DLD1 (cell line): Measurements from ENCODE around the gene PPP1R1C.

ENCODE experiments used
- in situ Hi-C: cut with HindIII; loops from 2 replicates; pipeline ENCODE4 v1.10.0; 2017; ENCODE audit warnings: low sequenced_read_pairs

PPP1R1C gene

DNA sequence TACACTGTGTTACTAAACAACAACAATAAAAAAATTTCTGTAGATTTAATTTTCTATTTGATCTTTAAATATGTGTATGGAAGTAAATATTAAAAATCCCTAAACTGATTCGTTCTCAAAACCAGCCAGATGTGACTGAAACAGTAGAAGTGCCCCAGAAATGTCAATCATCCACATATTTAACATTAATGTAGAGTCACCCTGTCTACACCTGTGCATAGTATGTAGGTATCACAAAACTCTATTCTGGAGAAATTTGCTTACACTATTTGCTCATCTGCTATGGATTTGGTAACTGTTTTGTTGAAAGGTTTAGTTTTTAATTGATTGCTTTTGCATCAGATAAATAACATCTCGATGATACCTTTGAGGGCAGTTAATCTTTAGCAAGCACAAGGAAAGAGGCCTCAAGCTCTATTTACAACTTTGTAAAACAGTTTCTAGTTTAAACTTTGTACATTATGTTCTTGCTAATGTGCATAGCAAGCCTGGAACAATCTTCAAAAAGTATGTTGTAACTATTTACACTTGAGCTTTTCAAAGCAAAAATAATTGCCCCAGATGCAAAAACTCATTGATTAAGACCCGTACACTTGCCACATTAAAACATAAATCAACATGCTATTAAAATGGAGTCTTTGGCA is 76.8 kb downstream of the PPP1R1C start:
- in situ Hi-C loops: no loop called here

DNA sequence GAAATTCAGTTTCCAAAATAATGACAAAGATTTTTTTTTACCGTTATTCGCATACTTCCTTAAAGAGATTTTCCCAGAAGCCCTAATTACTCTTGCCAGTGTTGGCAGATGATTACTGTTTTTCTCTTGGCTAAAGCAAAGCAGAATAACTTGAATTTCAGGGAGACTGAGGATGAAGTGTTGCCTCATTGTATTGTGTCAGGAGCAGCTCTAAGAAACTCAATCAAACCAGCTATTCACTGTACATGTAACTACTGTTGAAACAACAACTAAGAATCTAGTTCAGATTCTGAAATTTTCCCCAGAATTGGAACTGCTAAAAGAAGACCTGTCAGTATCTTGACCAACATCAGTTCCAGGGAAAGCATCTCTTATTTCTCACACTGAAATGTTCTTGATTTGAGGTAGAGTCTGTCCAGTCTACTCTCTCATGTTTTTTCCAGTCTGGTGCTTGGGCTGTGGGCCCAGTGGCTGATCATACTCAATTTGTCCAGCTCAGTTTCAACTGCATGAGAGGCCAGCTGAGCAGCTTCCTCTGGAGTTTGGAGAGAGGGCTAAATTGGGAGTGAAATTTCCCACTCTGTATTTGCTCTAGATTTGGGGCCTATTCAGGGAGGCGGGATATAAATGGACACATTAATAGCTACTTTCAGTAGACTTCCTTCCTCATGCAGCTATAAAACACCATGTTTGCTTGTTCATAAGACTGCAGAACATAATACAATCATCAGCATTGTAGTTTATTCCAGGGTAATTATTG is 78.5 kb downstream of the PPP1R1C start:
- in situ Hi-C loops: no loop called here

DNA sequence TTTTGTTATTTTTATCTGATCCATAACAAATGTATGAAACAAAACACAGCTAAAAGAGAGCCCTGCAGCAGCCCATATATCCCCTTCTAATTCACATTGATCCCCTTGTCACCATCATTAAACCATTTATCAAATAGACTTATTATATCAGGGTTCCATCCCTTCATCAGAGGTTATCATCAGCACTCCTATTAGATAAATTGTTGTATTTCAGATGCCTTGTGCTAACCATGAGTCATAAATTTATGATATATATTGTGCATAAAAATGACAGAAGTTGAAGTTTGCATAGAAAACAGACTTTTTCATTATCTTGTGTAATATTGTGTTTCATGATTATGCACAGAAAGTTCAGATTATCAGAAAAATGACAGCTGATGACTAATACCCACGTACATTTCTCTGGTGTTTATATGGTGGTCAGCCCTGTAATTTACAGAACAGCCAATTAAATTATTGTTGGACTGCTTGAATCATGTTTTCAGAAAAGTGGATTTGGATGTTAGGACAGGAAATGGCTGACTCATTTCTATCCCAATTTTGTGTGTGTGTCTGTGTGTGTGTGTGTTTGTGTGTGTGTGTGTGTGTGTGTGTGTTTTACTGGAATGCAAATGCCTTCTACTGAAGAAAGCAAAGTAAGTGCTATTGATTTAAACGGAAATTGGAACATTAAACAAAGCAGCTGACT is 80.9 kb downstream of the PPP1R1C start:
- in situ Hi-C loops: no loop called here

DNA sequence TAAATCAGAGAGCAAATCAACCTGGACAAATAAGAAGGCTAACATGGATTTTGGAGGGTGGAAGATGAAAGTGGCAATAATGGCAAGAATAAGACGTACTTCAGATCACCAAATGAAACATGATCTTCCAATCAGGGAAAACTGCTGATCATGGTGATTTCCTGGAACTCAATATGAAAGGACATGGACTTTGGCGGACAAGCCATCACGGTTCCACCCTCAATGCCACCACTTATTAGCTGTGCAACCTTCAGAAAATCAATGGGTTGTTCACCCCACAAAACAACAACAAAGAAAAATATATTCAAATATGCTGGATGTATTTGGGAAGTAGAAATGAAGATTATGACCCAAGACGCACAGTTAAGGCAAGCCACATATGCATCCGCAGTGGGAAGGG is 81.7 kb downstream of the PPP1R1C start:
- in situ Hi-C loops: no loop called here

DNA sequence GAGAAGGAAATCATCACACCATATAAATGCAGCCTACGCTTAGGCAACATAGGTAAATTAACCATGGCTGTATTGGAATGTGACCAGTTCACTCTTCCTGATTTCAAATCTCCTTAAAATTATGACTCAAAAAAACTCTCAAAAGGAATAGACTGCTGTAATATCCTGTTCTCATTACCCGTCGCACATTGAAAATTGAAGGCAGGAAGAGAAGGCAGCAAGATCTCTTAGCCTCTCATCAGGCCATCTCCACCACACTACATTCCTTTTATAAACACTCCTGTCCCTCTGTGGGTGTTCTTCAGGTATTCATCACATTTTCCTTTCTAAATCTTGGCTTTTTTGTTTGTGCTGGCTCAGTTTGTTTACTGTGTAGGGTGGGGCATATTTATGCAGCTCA is 83.2 kb downstream of the PPP1R1C start:
- in situ Hi-C loops: no loop called here

DNA sequence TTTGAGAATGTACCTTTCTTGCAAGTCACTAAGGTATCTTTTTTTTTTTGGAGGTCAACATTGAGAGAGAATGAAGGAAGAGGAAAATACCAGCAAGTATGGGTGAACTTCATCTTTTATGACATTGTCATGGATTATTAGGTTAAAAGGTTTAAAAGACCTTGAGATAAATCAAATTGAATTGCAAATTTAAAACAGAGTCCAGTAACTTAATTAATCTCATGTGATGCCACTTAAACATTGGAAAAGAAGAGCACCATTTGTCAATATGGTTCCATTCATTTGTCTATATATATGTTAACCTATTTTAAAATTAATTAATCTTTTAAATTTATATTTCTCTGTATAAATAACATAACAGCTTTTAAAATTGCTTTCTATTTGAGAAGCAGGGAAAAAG is 83.8 kb downstream of the PPP1R1C start:
- in situ Hi-C loops: no loop called here

DNA sequence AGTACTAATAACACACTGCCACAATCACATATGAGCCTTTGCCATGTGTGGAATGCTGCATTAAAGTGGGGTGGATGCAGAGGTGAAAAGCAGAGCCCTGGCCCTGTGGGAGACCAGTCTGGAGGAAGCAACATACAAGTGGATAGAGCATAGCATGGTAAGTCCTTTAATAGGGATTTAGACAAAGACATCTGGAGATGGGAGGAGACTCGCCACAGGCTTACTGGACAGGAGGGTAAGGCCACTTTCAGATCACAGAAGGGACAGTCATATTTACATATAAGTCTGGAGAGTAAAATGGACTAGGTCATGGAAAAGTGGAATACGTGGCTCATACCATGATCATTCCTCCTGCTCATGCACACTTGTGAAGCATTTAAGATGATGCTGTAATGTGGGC is 84.3 kb downstream of the PPP1R1C start:
- in situ Hi-C loops: no loop called here

DNA sequence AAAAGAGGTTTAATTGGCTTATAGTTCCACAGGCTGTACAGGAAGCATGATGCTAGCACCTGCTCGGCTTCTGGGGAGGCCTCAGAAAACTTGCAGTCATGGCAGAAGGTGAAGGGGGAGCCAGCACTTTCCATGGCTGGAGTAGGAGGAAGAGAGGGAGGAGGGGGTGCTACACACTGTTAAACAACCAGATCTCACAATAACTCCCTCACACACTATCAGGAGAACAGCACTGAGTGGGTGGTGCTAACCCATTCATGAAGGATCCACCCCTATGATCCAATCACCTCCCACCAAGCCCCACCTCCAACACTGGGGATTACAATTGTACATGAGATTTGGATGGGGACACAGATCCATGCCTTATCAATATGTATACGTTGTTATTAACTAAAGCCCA is 85.1 kb downstream of the PPP1R1C start:
- in situ Hi-C loops: no loop called here

DNA sequence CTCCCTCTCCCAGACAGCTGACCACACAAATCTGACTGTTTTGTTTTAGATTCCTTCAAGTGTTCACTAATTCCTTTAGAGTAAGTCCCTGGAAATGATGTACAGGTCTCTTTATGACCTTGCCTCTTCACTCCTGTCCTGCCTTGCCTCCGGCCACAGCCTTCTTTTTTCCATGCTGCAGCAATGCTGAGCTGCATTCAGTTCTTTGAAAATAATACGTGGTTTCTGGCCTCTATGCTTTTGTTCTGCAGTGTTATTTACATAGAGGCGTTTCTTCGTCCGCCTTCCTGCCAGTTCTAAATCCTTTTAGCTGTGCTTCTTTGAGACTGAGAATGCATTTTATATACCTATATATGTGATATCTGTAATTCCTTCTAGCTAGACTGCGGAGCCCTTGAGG is 87.2 kb downstream of the PPP1R1C start:
- in situ Hi-C loops: no loop called here

DNA sequence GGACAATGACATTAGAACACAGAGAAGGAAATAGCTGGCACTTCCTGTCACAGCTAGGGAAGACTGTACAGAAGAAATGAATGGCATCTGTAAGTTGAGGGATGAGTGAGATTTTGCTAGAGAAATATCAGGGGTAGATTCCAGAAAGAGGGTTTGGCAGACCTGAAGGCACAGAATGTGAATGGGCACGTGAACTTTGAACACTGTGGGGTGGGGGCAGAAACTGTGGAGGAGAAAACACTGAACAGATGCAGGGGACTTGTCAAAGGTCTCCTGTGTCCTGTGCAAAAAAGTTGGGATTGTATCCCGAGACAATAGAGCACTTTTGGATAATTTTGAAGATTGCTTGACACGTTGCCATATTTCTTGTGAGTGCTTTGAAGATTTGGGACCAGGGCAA is 88.0 kb downstream of the PPP1R1C start:
- in situ Hi-C loops: no loop called here

DNA sequence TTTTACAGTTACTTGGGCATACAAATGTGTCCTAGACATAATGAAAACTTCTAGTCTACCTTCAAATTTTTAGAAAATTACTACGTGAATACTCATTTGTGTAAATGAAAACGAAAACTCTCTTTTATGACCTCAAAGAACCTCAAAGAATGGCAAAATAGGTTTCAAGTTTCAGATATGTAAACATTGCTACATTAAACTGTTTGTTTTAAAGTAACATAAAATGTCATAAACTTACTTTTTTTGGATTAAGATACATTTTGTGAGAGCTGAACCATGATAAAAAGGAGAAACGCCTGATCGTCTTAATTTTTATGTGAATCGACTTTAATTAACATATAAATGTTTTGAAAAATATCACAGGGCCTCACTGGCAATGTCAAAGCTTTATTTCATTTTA is 91.4 kb downstream of the PPP1R1C start:
- in situ Hi-C loops: no loop called here

DNA sequence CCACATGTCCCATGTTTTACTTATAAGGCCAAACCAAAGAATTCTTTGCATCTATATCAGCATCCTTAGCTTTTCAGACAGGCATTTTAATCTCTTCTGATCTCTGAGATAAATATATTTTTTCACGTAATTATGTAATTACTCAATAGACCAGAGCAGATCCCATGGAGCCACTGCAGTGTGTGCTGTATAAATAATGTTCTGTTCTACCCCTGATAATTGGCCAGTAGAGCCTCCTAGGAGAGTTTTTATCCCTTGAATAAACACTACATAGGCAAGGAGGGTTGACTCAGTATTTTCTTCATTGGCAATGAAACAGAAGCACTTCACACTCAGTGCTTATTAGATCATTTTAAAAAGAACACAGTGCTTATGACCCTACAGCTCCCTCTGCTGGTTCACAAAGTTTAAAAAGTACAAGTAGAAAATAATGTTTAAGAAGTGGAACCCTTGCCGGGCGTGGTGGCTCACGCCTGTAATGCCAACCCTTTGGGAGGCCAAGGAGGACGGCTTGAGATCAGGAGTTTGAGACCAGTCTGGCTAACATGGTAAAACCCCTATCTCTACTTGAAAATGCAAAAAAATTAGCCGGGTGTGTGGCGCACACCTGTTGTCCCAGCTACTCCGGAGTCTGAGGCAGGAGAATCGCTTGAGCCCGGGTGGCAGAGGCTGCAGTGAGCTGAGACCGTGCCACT is 91.9 kb downstream of the PPP1R1C start:
- in situ Hi-C loops: no loop called here

DNA sequence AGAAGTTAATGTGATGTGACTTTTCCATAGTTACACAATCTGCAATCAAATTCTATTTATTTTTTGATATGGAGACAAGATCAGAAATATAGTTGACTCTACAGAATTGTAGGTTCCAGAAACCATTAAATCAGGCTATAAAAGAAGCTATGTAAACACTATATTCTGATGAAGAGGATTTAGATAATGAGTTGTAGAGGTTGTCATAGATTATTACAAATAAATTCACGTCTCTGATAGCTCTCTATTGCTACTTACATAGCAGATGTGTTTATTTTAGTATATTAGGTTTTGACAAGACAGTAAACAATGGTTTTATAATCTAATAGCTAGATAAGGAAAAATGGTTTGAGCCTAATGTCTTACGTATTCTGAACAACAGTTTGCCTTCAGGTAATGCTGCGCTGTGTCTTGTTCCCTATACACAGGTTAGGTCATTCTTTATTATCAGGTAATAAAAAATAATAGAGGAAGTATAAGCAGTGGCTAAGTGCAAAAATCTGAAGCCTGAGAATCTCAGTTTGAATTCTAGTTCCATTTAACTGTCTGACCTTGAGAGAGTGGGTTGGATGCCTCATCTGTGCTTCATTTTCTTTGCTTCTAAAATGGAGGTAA is 93.4 kb downstream of the PPP1R1C start:
- in situ Hi-C loops: no loop called here

DNA sequence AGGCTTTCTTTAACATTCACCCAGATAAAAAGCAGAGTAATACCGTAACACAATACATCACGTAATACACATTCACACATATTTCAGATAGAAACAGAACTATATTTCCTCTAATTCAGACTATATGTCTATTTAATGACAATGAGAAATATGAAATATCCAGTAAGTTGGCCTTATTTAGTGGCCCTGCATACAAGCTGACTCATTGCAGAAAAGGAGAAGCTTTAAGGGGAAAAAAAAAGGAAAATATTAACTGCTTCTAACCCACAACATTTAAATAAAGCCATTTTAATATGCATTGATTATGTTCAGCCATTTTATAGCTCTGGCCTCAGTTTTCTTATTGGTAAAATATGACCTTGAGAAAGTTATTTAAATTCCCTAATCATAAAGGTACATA is 94.8 kb downstream of the PPP1R1C start:
- in situ Hi-C loops: no loop called here

DNA sequence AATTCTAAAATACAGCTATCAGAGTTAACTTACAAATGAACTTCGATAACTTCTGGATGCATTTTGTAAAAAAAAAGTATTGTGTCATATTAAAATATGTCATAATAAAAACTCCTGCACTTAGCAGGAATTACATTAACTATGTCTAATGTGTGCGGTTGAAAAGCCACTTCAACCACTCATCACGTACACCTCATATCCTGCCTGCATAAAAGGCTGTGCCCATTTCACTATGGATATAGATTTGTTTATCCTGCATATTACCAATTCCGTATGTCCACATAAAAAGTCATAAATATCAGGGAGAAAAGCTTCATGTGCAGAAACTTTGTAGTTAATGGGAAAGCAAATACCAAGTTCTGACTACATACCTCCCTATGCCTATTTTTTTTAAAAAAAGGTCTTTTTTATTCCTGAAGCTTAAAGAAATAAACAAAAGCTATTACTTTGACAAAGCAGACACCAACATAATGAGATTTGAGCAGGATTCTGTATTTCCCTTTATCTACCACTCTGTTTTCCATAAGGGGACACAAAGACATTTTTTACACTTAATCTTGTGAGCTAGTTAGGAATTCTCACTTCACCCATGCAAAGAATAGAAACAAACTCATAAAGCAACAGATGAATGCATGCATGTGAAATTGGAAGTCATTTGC is 96.1 kb downstream of the PPP1R1C start:
- in situ Hi-C loops: no loop called here

DNA sequence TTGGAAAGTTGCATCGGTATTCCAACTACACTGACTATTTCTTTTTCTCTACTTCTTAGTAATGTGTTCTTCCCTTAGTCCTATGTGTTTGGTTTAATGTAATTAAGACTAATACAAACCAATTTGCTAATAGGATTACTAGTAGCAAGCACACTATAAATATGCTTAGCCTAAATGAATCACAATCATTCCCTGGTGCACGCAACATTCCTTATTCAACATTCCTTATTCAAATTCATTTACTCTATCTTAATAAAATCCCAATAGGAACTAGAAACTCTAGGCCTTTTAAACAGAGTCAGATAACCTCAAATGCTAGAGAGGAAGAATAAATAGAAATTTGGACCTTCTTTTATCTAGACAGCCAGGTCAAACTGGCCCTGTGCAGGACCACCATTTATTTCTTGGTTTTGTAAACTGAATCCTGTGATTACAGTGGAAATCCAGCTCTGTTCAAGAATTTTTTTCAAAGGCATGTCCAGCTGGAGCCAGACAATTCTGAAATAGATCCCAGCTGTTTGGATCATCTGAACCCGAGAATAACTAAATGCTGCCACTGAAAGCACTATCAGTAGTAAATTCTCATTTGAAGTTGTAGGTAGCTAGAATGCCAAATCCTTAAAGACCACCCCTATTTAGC is 103.1 kb downstream of the PPP1R1C start:
- in situ Hi-C loops: no loop called here

DNA sequence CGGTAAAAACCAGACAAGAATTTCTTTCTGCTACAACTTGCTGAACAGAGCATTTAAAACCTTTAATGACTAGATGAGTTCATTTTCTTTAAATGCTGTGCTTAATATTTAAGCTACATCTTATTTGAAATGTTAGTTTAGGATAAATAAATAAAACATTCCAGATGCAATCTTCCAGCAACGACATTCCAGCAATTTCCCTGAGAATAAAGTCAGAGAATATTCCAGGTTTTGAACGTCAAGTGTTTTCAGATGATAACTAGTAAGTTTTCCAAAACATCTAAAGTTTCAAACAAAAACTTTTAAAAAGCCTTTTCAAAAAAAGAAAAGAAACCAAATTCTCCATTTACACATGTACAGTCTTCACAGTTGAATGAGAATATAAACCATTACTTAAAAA is 104.8 kb downstream of the PPP1R1C start:
- in situ Hi-C loops: no loop called here

DNA sequence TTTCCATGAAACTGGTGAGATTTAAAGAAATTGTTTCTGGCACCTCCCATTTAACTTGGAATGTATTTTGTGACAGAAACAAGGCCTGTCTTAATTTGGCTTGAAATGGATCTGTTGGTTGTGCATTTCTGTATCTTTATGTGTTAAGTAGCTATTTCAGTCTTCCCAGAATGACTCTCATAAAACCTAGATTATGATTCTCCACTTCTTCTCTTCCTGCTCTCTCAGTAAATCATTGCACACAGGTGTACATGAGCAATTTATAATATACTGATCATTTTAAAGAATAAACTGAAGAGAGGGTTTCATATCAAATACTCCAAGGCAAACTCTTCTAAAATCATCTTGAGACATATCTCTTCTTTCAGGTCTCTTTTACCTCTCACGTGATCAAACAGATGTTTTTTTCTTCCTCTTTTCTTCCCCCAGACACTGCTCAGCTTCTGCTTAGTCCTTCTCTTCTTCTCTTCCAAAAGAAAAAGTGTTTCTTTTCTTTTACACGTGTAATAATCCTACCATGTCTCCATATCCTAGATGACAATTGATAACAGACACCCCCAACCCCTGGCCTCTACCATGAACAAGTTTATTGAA is 112.0 kb downstream of the PPP1R1C start:
- in situ Hi-C loops: no loop called here

DNA sequence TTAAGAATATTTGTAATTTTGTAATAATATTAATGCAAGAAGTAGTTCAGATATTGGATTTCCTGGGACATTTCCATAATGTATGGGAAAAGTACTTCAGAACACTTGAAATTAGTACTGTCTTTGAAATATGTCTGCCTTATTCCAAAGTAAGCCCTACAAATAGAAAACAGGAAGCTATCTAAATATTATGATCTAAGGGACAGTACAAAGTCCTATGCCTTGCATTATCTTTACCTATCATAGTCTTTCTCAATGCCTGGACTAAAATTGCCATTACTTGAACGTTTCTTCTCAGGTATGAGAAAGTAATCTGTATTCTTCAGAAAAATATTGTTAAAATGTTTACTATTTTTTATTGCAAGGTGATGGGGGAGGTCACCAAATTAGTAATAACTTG is 113.0 kb downstream of the PPP1R1C start:
- in situ Hi-C loops: no loop called here

DNA sequence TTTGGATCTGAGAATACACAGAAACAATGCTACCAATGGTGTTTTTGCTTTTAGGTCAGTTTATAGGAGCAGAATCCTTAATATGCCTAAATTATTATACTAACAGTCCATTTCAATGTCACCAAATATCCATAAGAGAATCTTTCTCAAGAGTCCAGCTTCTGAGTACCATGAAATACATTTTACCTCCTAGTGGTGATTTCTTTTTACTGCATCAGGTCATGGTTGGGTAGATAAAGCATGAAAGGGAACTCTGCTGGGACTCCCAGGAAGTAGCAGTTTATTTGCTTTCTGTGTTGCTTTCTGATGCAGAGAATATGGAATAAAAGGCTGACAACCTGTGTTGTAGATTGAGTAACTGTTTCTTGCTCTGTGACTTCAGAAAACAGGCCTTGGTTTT is 115.6 kb downstream of the PPP1R1C start:
- in situ Hi-C loops: no loop called here
